SK-N-SH (cell line): ENCODE measurements around the gene OR6C76. TPM values are rescaled to one million over a fixed set of nuclear protein-coding genes. Genes with fewer than 3 reads are reported as not detected.
"Not testable (repeated sequence)": the region's sequence is repeated elsewhere in the genome, so short reads cannot be mapped to it uniquely, and the experiment has no call there.

Experiments
- CTCF ChIA-PET: fragments of 300-600, 350-600 bp; formaldehyde crosslinking; extraction: SDS; loops from one replicate; lab custom pipeline; 2021; lab: Yijun Ruan, JAX
- POLR2A ChIA-PET: fragments of 350-600 bp; sonication (Branson Sonifier 250); formaldehyde crosslinking; extraction: SDS; loops from one replicate; lab custom pipeline; 2020; ENCODE audit warnings: antibody characterized with exemption, inconsistent platforms; lab: Yijun Ruan, JAX
- DNase-seq: peaks from one replicate; pipeline ENCODE4 v3.0.0; 2012
- H2AFZ ChIP-seq: fragments of 200-600 bp; sonication (generic); 2 replicates; pipeline ENCODE4 v1.8.1; 2016; ENCODE audit warnings: antibody characterized with exemption, mild to moderate bottlenecking, low read depth
- H3F3A ChIP-seq: fragments of 200-600 bp; sonication (generic); replicated peaks from 2 replicates; pipeline ENCODE3; 2016; ENCODE audit warnings: antibody characterized with exemption, mild to moderate bottlenecking; ENCODE audit not compliant: insufficient read depth
- H3K27ac ChIP-seq, 2 experiments: fragments of 200-500 bp in 1 of 2; fragments of 200-600 bp in 1 of 2; sonication (Bioruptor generic) in 1 of 2; sonication (generic), shearing (Covaris generic) in 1 of 2; 2 replicates each; pipeline versions ENCODE4 v1.5.1 to v1.6.1; 2014 to 2016; ENCODE audit warnings: low read depth in 2 of 2, inconsistent platforms in 1 of 2, low read length in 1 of 2, mild to moderate bottlenecking in 1 of 2, mixed read lengths in 1 of 2
- H3K27me3 ChIP-seq: fragments of 200-600 bp; sonication (generic), shearing (Covaris generic); 2 replicates; pipeline ENCODE4 v1.6.1; 2016; ENCODE audit warnings: mixed run types; ENCODE audit not compliant: insufficient read depth
- H3K36me3 ChIP-seq, 2 experiments: fragments of 200-500 bp in 1 of 2; fragments of 200-600 bp in 1 of 2; sonication (Bioruptor generic) in 1 of 2; sonication (generic) in 1 of 2; replicated peaks in 1 of 2; 2 replicates each; pipeline versions ENCODE3 to v1.5.1; 2014 to 2016; ENCODE audit warnings: low read length in 1 of 2, mild to moderate bottlenecking in 1 of 2; ENCODE audit not compliant: insufficient read depth in 2 of 2, control insufficient read depth in 1 of 2
- H3K4me1 ChIP-seq, 2 experiments: fragments of 200-500 bp in 1 of 2; fragments of 200-600 bp in 1 of 2; sonication (Bioruptor generic) in 1 of 2; sonication (generic), shearing (Covaris generic) in 1 of 2; 2 replicates each; pipeline versions ENCODE4 v1.5.1 to v1.6.1; 2014 to 2016; ENCODE audit warnings: low read depth in 1 of 2, low read length in 1 of 2, mixed run types in 1 of 2; ENCODE audit not compliant: insufficient read depth in 2 of 2, control insufficient read depth in 1 of 2
- H3K4me2 ChIP-seq: fragments of 200-600 bp; sonication (generic), shearing (Covaris generic); 2 replicates; pipeline ENCODE4 v1.6.1; 2017; ENCODE audit warnings: mixed run types
- H3K4me3 ChIP-seq, 2 experiments: fragments of 200-500 bp in 1 of 2; fragments of 200-600 bp in 1 of 2; sonication (Bioruptor generic) in 1 of 2; sonication (generic), shearing (Covaris generic) in 1 of 2; 2 replicates each; pipeline versions ENCODE4 v1.5.1 to v1.8.1; 2014 to 2016; ENCODE audit warnings: low read depth in 2 of 2, inconsistent platforms in 1 of 2, low read length in 1 of 2, mild to moderate bottlenecking in 1 of 2, mixed read lengths in 1 of 2, moderate library complexity in 1 of 2
- H3K79me2 ChIP-seq: fragments of 200-600 bp; sonication (generic); 2 replicates; pipeline ENCODE4 v1.8.1; 2017; ENCODE audit warnings: mild to moderate bottlenecking; ENCODE audit not compliant: insufficient read depth
- H3K9ac ChIP-seq: fragments of 200-600 bp; sonication (generic); 2 replicates; pipeline ENCODE4 v1.6.1; 2017; ENCODE audit warnings: mixed run types
- H3K9me2 ChIP-seq: fragments of 200-600 bp; sonication (generic); 2 replicates; pipeline ENCODE4 v1.6.1; 2017; ENCODE audit warnings: mixed run types
- H3K9me3 ChIP-seq: fragments of 200-600 bp; sonication (generic); 2 replicates; pipeline ENCODE4 v1.6.1; 2017; ENCODE audit warnings: mixed run types, mild to moderate bottlenecking, moderate library complexity
- H4K20me1 ChIP-seq: fragments of 200-600 bp; sonication (generic); 2 replicates; pipeline ENCODE4 v1.6.1; 2017; ENCODE audit warnings: mild to moderate bottlenecking, mixed run types; ENCODE audit not compliant: insufficient read depth
- CHD2 ChIP-seq: fragments of 150-350 bp; IDR thresholded peaks from 2 replicates; pipeline ENCODE4 v1.6.1; 2018; ENCODE audit warnings: low read length; ENCODE audit not compliant: partially characterized antibody
- EP300 ChIP-seq, 2 experiments: IDR thresholded peaks; 2 replicates each; pipeline versions ENCODE4 v1.4.0 to v1.6.1; 2012; ENCODE audit warnings: borderline replicate concordance in 1 of 2, low read depth in 1 of 2, low read length in 1 of 2
- FOXM1 ChIP-seq: IDR thresholded peaks from 2 replicates; pipeline ENCODE4 v1.4.0; 2012; ENCODE audit warnings: low read depth, mild to moderate bottlenecking
- GATA2 ChIP-seq: sonication (generic); formaldehyde crosslinking; IDR thresholded peaks from 2 replicates; pipeline ENCODE4 v1.5.0; 2020; ENCODE audit warnings: mild to moderate bottlenecking, missing genetic modification reagents
- NFIC ChIP-seq: IDR thresholded peaks from 2 replicates; pipeline ENCODE4 v1.4.0; 2012; ENCODE audit warnings: borderline replicate concordance
- NRF1 ChIP-seq: IDR thresholded peaks from 2 replicates; pipeline ENCODE4 v1.6.1; 2012; ENCODE audit warnings: low read depth, mild to moderate bottlenecking, low read length
- POLR2AphosphoS5 ChIP-seq: IDR thresholded peaks from 2 replicates; pipeline ENCODE4 v1.6.1; 2012; ENCODE audit warnings: low read depth, low read length
- RAD21 ChIP-seq: IDR thresholded peaks from 2 replicates; pipeline ENCODE4 v1.6.1; 2012; ENCODE audit warnings: mild to moderate bottlenecking, low read length
- WGBS: methylation state at CpG from one replicate; pipeline ENCODE4 v1.1.6; 2017; ENCODE audit warnings: low lambda C conversion rate; 5-methylcytosine and 5-hydroxymethylcytosine counted together
- polyA plus RNA-seq, 3 experiments: library from polyadenylated mRNA; depleted of rRNA; stranded (reverse); fragments of >200 nt; gene quantifications; 2 replicates each; pipeline ENCODE4 v1.2.3, GENCODE V29; 2012
- TF ChIP-seq, protein P1 (sequence below): IDR thresholded peaks from 2 replicates; pipeline ENCODE4 v1.4.0; 2012; ENCODE audit warnings: low read depth, borderline replicate concordance

OR6C76 gene
- polyA plus RNA-seq, 1 of the 3 experiments (the other 2 are of a cell fraction), result not detected

DNA sequence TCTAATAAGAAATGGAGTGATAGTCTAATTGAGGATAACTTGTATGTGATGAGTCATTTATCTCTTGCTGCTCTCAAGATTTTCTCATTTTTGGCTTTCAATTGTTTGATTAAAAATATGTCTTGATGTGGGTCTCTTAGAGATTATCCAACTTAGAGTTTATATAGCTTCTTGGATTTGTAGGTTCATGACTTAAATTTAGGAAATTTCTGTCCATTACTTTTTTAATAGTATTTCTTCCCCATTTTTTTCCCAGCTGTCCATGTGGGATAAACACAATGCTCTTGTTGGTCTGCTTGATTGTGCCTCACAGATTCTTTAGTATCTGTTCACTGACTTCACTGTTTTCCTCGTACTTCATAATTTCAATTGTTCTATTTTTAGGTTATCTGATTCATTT lies 18.2 kb upstream of the OR6C76 start:
- H2AFZ ChIP-seq, result no peak overlapping the region
- 0 out of 2 replicates have a peak, but pooled peaks cover 3% of the 10 kb centered on the region for H3K9me2 ChIP-seq
- H4K20me1 ChIP-seq, result no peaks in the 10 kb centered on the region
- no peaks in the 10 kb centered on the region for H3K36me3 ChIP-seq
- H3F3A ChIP-seq, result no peaks in the 10 kb centered on the region
- no peak for DNase-seq
- H3K79me2 ChIP-seq, result no peaks in the 10 kb centered on the region
- H3K4me1 ChIP-seq, result no peaks in the 10 kb centered on the region
- ChIA-PET CTCF (no interaction called here), POLR2A (no interaction called here)
- TF ChIP-seq, protein P1, sequence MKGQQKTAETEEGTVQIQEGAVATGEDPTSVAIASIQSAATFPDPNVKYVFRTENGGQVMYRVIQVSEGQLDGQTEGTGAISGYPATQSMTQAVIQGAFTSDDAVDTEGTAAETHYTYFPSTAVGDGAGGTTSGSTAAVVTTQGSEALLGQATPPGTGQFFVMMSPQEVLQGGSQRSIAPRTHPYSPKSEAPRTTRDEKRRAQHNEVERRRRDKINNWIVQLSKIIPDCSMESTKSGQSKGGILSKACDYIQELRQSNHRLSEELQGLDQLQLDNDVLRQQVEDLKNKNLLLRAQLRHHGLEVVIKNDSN, result no peak
- TF ChIP-seq FOXM1 (no peak), RAD21 (no peak), GATA2 (no peak), EP300 (IDR thresholded peaks at IDR 0.05; ENCODE audit: borderline replicate concordance in 1 of 2, low read depth in 1 of 2, low read length in 1 of 2) (no peak), POLR2AphosphoS5 (no peak), CHD2 (no peak), NFIC (no peak), NRF1 (no peak)
- H3K27me3 ChIP-seq, result no peaks in the 10 kb centered on the region
- WGBS, result 0% methylated on average over 1 of the region's 1 CpG
- no peak overlapping the region for H3K4me2 ChIP-seq
- H3K27ac ChIP-seq, result no peak overlapping the region
- H3K9me3 ChIP-seq, result no peaks in the 10 kb centered on the region
- no peak overlapping the region for H3K9ac ChIP-seq
- no peak overlapping the region for H3K4me3 ChIP-seq

GRCh38 chr12:55409133-55409532 lies 16.9 kb upstream of the OR6C76 start:
- H3K27me3 ChIP-seq, H3F3A ChIP-seq, POLR2A ChIA-PET, H4K20me1 ChIP-seq, H3K36me3 ChIP-seq, H3K4me1 ChIP-seq, DNase-seq, H3K79me2 ChIP-seq, H3K9me2 ChIP-seq, H2AFZ ChIP-seq, CTCF ChIA-PET, H3K9ac ChIP-seq, H3K27ac ChIP-seq, H3K4me2 ChIP-seq, H3K9me3 ChIP-seq, H3K4me3 ChIP-seq: not testable (repeated sequence)
- WGBS, result 0% methylated on average over 1 of the region's 1 CpG

DNA sequence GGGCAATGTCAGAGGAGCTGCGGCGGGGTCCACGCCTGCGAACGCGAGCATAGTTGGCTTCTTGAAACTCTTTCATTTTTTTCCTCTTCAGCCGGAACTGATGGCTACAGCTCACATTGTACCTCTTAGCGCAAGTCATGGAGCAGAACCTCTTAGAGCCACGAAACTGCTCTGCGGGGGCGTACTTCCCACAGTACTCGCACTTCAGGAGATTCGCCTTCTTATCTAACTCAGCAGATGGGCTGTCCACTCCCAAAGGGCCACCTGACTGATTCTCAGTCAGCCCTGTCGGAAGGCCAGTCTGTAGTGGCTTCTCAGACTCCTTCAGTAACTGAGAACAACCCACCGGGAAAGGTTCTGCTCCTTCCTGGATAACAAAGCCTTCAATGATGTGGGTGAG lies 13.9 kb upstream of the OR6C76 start:
- H3K9ac ChIP-seq, DNase-seq, H3F3A ChIP-seq, H4K20me1 ChIP-seq, H3K27me3 ChIP-seq, CTCF ChIA-PET, H3K79me2 ChIP-seq, H3K27ac ChIP-seq, H3K4me1 ChIP-seq, H3K4me2 ChIP-seq, H3K4me3 ChIP-seq, POLR2A ChIA-PET, H3K36me3 ChIP-seq, H3K9me3 ChIP-seq, H2AFZ ChIP-seq, H3K9me2 ChIP-seq: not testable (repeated sequence)
- 17% methylated on average over 12 of the region's 15 CpGs for WGBS

- H3K4me1 ChIP-seq, CTCF ChIA-PET, H3K9me2 ChIP-seq, H3K79me2 ChIP-seq, POLR2A ChIA-PET, H3K27ac ChIP-seq, H3K4me2 ChIP-seq, H2AFZ ChIP-seq, H3K36me3 ChIP-seq, H3F3A ChIP-seq, H3K27me3 ChIP-seq, H3K9ac ChIP-seq, H4K20me1 ChIP-seq, H3K9me3 ChIP-seq, H3K4me3 ChIP-seq, DNase-seq: not testable (repeated sequence)
- 0% methylated on average over 1 of the region's 6 CpGs for WGBS
These were observed 12.3 kb upstream of the OR6C76 start for GRCh38 chr12:55413498-55414388.

DNA sequence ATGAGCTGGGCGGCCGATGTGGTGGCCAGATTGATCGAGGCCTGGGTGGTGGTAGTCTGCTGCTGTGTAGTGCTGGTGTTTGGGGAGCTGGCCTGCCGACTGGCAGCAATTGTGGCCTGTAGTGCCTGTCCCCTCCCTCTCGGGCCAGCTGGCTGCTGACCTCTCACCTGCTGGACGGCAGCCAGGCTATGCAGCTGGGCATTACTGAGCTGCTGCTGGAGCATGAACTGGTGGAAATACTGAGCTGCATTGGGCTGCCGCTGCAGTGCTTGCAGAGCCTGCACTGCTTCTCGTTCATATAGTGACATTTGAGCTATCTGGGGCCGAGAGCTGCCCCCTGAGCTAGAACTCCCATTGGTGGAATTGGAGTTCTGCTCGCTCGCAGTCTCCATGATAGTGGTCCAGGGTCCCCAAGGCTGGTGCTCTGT lies 11.6 kb upstream of the OR6C76 start:
- H3K4me2 ChIP-seq, H3K27me3 ChIP-seq, H4K20me1 ChIP-seq, H3K4me1 ChIP-seq, DNase-seq, H3K9me3 ChIP-seq, H3K4me3 ChIP-seq, H3F3A ChIP-seq, CTCF ChIA-PET, H3K79me2 ChIP-seq, POLR2A ChIA-PET, H2AFZ ChIP-seq, H3K27ac ChIP-seq, H3K9me2 ChIP-seq, H3K36me3 ChIP-seq, H3K9ac ChIP-seq: not testable (repeated sequence)
- WGBS, result 40% methylated on average over 3 of the region's 11 CpGs
